A673 (cell line): ENCODE measurements around the gene CACNG4.

ENCODE experiments used
- CTCF ChIP-seq: fragments of 300-800, 200-600 bp; sonication (generic); conservative IDR thresholded peaks from 2 replicates; pipeline ENCODE4 v1.5.1; 2017; ENCODE audit warnings: low read depth, mild to moderate bottlenecking, antibody characterized with exemption, low read length, moderate library complexity, mixed read lengths
- EZH2 ChIP-seq: fragments of 200-600 bp; sonication (generic); IDR thresholded peaks from 2 replicates; pipeline ENCODE4 v1.6.1; 2017; ENCODE audit warnings: borderline replicate concordance, low read depth, mild to moderate bottlenecking, mixed read lengths, antibody characterized with exemption, low read length; ENCODE audit not compliant: poor library complexity, severe bottlenecking

GRCh38 chr17:67079491-67079890, 115.0 kb downstream of the CACNG4 start:
- no peak for TF ChIP-seq CTCF
- no peak for TF ChIP-seq EZH2
